HG03097 (cell line): ENCODE measurements around the gene SLC12A5.
"Not testable (repeated sequence)": the region's sequence is repeated elsewhere in the genome, so short reads cannot be mapped to it uniquely, and the experiment has no call there.

Experiments used
- ATAC-seq: cut with Tn5 transposase; IDR thresholded peaks from one replicate; pipeline ENCODE4 v1.9.1; 2021; ENCODE audit not compliant: unreplicated experiment, low FRiP score

The SLC12A5 gene

DNA sequence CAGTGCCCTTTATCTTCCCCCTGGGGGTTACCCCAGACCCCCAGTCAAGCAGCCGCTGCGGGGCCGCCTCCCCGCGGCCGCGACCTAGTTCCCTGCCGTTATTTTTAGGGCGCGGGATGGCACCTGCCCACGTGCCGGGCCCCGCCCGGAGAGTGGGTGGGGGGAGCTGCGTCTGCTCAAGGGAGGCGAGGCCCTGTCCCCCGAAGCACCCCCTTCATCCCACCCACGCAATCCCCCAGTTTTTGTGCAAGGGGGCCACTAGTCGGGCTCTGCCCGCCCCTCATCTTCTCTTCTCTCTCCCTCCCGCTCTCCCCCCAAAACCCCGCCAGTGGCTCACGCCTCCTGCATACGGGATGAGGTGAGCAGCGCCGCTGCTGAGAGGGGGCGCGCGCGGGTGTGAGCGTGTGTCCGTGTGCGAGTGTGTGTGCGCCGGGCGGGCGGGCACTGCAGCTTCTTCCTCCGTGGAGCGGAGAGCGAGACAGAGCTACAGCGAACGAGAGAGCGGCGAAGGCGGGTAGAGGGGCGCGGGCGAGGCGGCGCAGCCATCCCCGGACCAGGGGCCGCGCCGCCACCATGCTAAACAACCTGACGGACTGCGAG is at the start of gene SLC12A5:
SLC12A5 (plus strand) TSS at position 444 of the 600 bp plus-strand sequence; CDS start at position 574, 130 bp downstream.
- no peak for ATAC-seq

GRCh38 chr20:45981261-45981660 is 47.8 kb upstream of the SLC12A5 start:
- no peak for ATAC-seq

GRCh38 chr20:45983279-45983743 is 45.7 kb upstream of the SLC12A5 start:
- no peak for ATAC-seq

DNA sequence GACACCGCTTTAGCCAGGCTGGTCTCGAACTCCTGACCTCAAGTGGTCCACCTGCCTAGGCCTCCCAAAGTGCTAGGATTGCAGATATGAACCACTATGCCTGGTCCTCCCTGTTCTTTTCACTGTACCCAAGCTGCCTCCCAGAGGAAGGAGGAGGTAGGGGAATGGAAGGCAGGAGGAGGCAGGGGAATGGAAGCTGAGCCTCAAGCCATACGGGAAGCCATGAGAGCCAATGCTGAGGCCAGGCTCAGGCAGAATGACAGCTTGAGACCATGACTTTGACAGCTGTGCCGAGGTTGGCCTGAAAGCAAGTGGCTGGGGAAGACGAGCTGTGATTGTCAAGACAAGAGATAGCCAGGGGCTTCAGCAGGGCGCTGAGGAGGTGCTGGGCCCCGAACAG is 43.4 kb upstream of the SLC12A5 start:
- ATAC-seq: no peak

GRCh38 chr20:45987108-45987780 is 41.8 kb upstream of the SLC12A5 start:
- ATAC-seq: no peak

DNA sequence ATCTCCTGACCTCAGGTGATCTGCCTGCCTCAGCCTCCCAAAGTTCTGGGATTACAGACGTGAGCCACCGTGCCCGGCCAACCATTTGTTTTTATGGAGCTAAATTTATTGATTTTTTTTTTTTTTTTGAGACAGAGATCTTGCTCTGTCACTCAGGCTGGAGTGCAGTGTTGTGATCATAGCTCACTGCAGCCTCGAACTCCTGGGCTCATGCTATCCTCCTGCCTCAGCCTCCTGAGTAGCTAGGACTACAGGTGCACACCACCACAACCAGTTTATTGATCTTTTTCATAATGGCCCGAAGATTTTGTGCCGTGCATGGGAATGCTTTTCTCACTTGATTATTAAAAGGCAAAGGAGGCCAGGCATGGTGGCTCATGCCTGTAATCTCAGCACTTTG is 40.2 kb upstream of the SLC12A5 start:
- not testable (repeated sequence) for ATAC-seq

DNA sequence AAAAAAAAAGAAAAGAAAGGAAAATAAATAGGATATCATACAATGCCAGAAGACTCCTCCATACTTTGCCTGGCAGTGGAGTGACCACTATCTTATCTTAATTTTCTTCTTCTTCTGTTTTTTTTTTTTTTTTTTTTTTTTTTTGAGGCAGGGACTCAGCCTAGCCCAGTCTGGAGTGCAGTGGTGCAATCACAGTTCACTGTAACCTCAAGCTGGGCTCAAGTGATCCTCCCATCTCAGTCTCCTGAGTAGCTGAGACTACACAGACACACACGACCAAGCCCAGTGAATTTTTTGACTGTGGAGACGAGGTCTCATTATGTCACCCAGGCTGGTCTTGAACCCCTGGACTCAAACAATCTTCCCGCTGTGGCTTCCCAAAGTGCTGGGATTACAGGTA is 37.4 kb upstream of the SLC12A5 start:
- no peak for ATAC-seq

DNA sequence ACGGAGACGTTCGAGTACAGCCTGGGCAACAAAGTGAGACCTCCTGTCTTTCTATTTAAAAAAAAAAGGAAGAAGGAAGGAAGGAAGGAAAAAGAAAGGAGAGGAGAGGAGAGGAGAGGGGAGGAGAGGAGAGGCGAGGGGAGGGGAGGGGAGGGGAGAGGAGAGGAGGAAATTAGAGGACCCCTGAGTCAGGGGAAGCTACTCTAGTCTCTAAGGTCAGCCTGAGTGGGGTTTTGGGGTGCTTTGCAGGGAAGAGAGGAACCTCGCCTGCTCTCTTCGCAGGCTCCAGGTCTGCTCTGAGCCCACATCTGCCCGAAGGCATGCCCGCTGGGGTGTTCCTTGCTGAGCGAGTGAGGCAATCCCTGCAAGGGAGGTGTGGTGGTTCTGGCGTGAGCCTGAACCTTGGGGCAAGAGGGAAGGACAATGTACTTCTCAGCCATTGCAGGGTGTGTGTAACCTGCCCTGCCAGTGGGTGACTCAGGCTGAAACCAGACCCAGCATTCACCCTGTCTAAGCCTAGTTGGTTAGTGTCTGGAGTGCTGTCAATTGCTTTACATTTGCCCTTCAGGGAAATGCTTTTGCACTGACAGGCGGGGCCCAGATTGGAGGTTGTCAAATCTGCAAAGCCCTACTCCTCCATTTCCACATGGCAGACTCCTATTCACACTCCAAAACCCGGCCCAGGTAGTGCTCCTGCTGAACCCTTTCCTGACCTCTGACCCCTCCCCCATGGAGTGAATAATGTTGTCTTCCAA is 35.6 kb upstream of the SLC12A5 start:
- ATAC-seq: no peak

GRCh38 chr20:45994761-45995493 is 34.1 kb upstream of the SLC12A5 start:
- no peak for ATAC-seq

GRCh38 chr20:45995495-45996097 is 33.4 kb upstream of the SLC12A5 start:
- ATAC-seq: not testable (repeated sequence)

GRCh38 chr20:45997187-45997586 is 31.8 kb upstream of the SLC12A5 start:
- ATAC-seq: no peak

GRCh38 chr20:45998337-45998736 is 30.7 kb upstream of the SLC12A5 start:
- ATAC-seq: no peak

GRCh38 chr20:45998761-45999160 is 30.3 kb upstream of the SLC12A5 start:
- ATAC-seq: no peak

- no peak for ATAC-seq
Measured at GRCh38 chr20:45999557-46000261, 29.3 kb upstream of the SLC12A5 start.

- no peak for ATAC-seq
Measured at GRCh38 chr20:46000262-46000996, 28.6 kb upstream of the SLC12A5 start.

DNA sequence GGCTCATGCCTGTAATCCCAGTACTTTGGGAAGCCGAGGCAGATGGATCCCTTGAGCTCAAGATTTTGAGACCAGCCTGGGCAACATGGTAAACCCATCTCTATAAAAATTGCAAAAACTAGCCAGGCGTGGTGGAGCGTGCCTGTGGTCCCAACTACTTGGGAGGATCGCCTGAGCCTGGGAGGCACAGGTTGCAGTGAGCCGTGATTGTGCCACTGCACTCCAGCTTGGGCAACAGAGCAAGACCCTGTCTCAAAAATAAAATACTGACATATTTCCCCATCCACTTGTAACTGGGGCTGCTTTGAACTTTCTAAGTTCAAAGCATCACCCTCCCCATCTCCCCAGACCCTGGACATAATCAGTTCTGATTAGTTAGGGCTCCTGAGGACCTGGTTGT is 27.5 kb upstream of the SLC12A5 start:
- no peak for ATAC-seq

- ATAC-seq: no peak
Measured at GRCh38 chr20:46002008-46002407, 27.0 kb upstream of the SLC12A5 start.

GRCh38 chr20:46004187-46004586 is 24.8 kb upstream of the SLC12A5 start:
- no peak for ATAC-seq

- no peak for ATAC-seq
Measured at GRCh38 chr20:46004889-46005473, 24.0 kb upstream of the SLC12A5 start.
